Transverse colon (tissue), 4 donors: ENCODE data around the gene SMG6.

Experiments
- POLR2A ChIP-seq: fragments of 450-650 bp; IDR thresholded peaks from one replicate; pipeline ENCODE4 v1.6.1; 2016; ENCODE audit warnings: antibody characterized with exemption, mild to moderate bottlenecking, moderate library complexity
- POLR2AphosphoS5 ChIP-seq, 3 donors: sonication (generic); formaldehyde crosslinking; IDR thresholded peaks; one replicate each; pipeline ENCODE4 v1.6.1; 2016; ENCODE audit warnings: antibody characterized with exemption in 3 of 3
- TF ChIP-seq, protein P1 (sequence below), 5 experiments: fragments of 200-600 bp in 3 of 5; fragments of 450-650 bp in 2 of 5; sonication (generic) in 3 of 5; IDR thresholded peaks; 1 replicate in 2 of 5; 2 replicates in 3 of 5; pipeline ENCODE4 v1.5.1; 2016 to 2017; ENCODE audit warnings: antibody characterized with exemption in 5 of 5, inconsistent platforms in 3 of 5, mild to moderate bottlenecking in 2 of 5, moderate library complexity in 1 of 5

DNA sequence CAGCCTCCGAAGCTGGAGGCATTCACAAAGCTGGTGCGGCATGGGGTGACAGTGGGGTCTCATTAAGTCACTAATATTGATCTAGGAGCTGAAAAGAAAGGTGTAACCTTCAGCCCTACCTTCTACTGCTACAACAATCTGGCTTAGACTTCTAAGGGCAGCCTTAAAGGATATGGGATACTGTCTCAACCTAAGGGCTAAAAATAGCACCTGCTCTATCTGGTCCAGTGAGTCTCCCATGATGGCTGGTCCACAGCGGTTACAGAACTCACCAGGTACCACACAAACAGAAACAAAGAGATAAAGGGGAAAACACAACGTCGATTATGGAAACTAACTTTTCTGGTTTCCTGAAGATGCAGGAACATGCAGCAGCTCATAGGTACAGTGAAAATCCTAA lies 115.8 kb downstream of the SMG6 start:
- TF ChIP-seq POLR2A (no peak), POLR2AphosphoS5 (IDR thresholded peaks at IDR 0.05) (no peak)
- TF ChIP-seq, protein P1, sequence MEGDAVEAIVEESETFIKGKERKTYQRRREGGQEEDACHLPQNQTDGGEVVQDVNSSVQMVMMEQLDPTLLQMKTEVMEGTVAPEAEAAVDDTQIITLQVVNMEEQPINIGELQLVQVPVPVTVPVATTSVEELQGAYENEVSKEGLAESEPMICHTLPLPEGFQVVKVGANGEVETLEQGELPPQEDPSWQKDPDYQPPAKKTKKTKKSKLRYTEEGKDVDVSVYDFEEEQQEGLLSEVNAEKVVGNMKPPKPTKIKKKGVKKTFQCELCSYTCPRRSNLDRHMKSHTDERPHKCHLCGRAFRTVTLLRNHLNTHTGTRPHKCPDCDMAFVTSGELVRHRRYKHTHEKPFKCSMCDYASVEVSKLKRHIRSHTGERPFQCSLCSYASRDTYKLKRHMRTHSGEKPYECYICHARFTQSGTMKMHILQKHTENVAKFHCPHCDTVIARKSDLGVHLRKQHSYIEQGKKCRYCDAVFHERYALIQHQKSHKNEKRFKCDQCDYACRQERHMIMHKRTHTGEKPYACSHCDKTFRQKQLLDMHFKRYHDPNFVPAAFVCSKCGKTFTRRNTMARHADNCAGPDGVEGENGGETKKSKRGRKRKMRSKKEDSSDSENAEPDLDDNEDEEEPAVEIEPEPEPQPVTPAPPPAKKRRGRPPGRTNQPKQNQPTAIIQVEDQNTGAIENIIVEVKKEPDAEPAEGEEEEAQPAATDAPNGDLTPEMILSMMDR (IDR thresholded peaks at IDR 0.05) = no peak
